GM12878 (cell line): ENCODE results near the gene LPCAT3. TPM values are rescaled to one million over a fixed set of nuclear protein-coding genes. Genes with fewer than 3 reads are reported as not detected.

Source experiments
- ATAC-seq: fragments of 200-7000 bp; cut with Tn5 transposase; 3 replicates; pipeline ENCODE4 v1.9.1; 2020; ENCODE audit warnings: mild to moderate bottlenecking, moderate library complexity
- BruUV-seq: library from RNA; stranded (reverse); fragments of 400-500 nt; replicated peaks from 2 replicates; lab custom pipeline; 2021; lab: Mats Ljungman, UMichigan
- CTCF ChIA-PET: fragments of 300-600 bp; sonication (Branson Sonifier 250); formaldehyde crosslinking; extraction: SDS; loops from one replicate; lab custom pipeline; 2021; ENCODE audit warnings: inconsistent platforms; lab: Yijun Ruan, JAX
- POLR2A ChIA-PET: fragments of 350-600 bp; formaldehyde crosslinking; extraction: SDS; loops from one replicate; lab custom pipeline; 2021; ENCODE audit warnings: inconsistent platforms; lab: Charles Lee
- RAD21 ChIA-PET: fragments of 300-600 bp; sonication (Branson Sonifier 250); formaldehyde crosslinking; loops from one replicate; lab custom pipeline; 2023; ENCODE audit warnings: antibody characterized with exemption; ENCODE audit not compliant: unreplicated experiment; lab: Charles Lee
- SMC1A ChIA-PET: fragments of 300-600 bp; sonication (Branson Sonifier 250); formaldehyde crosslinking; loops from one replicate; lab custom pipeline; 2023; ENCODE audit not compliant: unreplicated experiment, uncharacterized antibody; lab: Charles Lee
- DNase-seq: peaks from one replicate; pipeline ENCODE4 v3.0.0-alpha.2; 2011; ENCODE audit warnings: low read depth, low spot score
- FAIRE-seq: peaks from 3 replicates; lab custom pipeline; 2011; peaks lifted over from hg19 to GRCh38; lab: Jason Lieb, UNC
- H2AFZ ChIP-seq: 2 replicates; pipeline ENCODE4 v1.6.0; 2011; ENCODE audit warnings: low read depth, low read length, control low read depth; ENCODE audit not compliant: control insufficient read depth
- H3K27ac ChIP-seq: 2 replicates; pipeline ENCODE4 v1.5.1; 2011; ENCODE audit warnings: control low read depth; ENCODE audit not compliant: control insufficient read depth, insufficient read depth
- H3K27me3 ChIP-seq, 2 experiments: replicated peaks in 1 of 2; 2 replicates each; pipeline versions ENCODE4 v1.6.0 to v1.6.1; 2011; ENCODE audit warnings: low read length in 1 of 2; ENCODE audit not compliant: control insufficient read depth in 2 of 2, insufficient read depth in 2 of 2
- H3K36me3 ChIP-seq, 2 experiments: 2 replicates each; pipeline ENCODE4 v1.5.1; 2011; ENCODE audit warnings: low read length in 1 of 2; ENCODE audit not compliant: control insufficient read depth in 2 of 2, insufficient read depth in 2 of 2
- H3K4me1 ChIP-seq: 2 replicates; pipeline ENCODE4 v1.6.1; 2011; ENCODE audit warnings: mild to moderate bottlenecking, low read length, moderate library complexity, mixed read lengths; ENCODE audit not compliant: control insufficient read depth, insufficient read depth
- H3K4me2 ChIP-seq: 2 replicates; pipeline ENCODE4 v1.6.0; 2011; ENCODE audit warnings: control low read depth; ENCODE audit not compliant: control insufficient read depth, insufficient read depth
- H3K4me3 ChIP-seq: fragments of 200-600 bp; sonication (generic); 2 replicates; pipeline ENCODE4 v1.5.1; 2016
- H3K79me2 ChIP-seq: 2 replicates; pipeline ENCODE4 v1.6.0; 2011; ENCODE audit warnings: low read length; ENCODE audit not compliant: control insufficient read depth, insufficient read depth
- H3K9ac ChIP-seq: 2 replicates; pipeline ENCODE4 v1.8.0; 2011; ENCODE audit warnings: low read length, control low read depth, mixed read lengths; ENCODE audit not compliant: control insufficient read depth, insufficient read depth
- H3K9me3 ChIP-seq: replicated peaks from 3 replicates; pipeline ENCODE4 v1.5.1; 2011; ENCODE audit warnings: mild to moderate bottlenecking, low read length; ENCODE audit not compliant: control insufficient read depth, insufficient read depth
- H4K20me1 ChIP-seq: 2 replicates; pipeline ENCODE4 v1.6.0; 2011; ENCODE audit not compliant: control insufficient read depth, insufficient read depth
- CREM ChIP-seq: IDR thresholded peaks from 2 replicates; pipeline ENCODE4 v1.6.1; 2014; ENCODE audit warnings: antibody characterized with exemption, low read depth
- EP300 ChIP-seq, 2 experiments: fragments of 150-350 bp in 1 of 2; IDR thresholded peaks; 2 replicates each; pipeline ENCODE4 v1.6.1; 2011 to 2012; ENCODE audit warnings: low read depth in 2 of 2, low read length in 2 of 2, borderline replicate concordance in 1 of 2, improper control_type of control experiment in 1 of 2, inconsistent platforms in 1 of 2; ENCODE audit not compliant: control insufficient read depth in 1 of 2
- IRF4 ChIP-seq: IDR thresholded peaks from 2 replicates; pipeline ENCODE4 v1.6.1; 2011; ENCODE audit warnings: low read depth, low read length
- NBN ChIP-seq: fragments of 450-650 bp; IDR thresholded peaks from 2 replicates; pipeline ENCODE4 v1.6.1; 2016
- SPI1 ChIP-seq: IDR thresholded peaks from 2 replicates; pipeline ENCODE4 v1.6.1; 2011; ENCODE audit warnings: low read depth, mild to moderate bottlenecking, low read length, moderate library complexity, borderline replicate concordance; ENCODE audit not compliant: insufficient read depth
- TCF3 ChIP-seq: IDR thresholded peaks from 2 replicates; pipeline ENCODE4 v1.6.1; 2012; ENCODE audit warnings: low read depth, mild to moderate bottlenecking, low read length, borderline replicate concordance; ENCODE audit not compliant: insufficient read depth
- ZNF24 ChIP-seq: fragments of 450-650 bp; IDR thresholded peaks from 2 replicates; pipeline ENCODE4 v1.6.1; 2017; ENCODE audit warnings: antibody characterized with exemption, mild to moderate bottlenecking
- WGBS: methylation state at CpG from one replicate; pipeline ENCODE4 v1.1.6; 2016; ENCODE audit warnings: low lambda C conversion rate; ENCODE audit not compliant: insufficient replicate concordance, insufficient coverage; ENCODE audit errors: missing lambda C conversion rate; 5-methylcytosine and 5-hydroxymethylcytosine counted together
- in situ Hi-C: fragments of 300-500 bp; cut with MboI; formaldehyde crosslinking; loops from 9 replicates; pipeline ENCODE4 v1.14.3; 2018; ENCODE audit warnings: mixed read lengths
- intact Hi-C: fragments of 100-400 bp; cut with micrococcal nuclease; formaldehyde crosslinking; loops from one replicate; pipeline ENCODE4 v1.14.2; 2022; ENCODE audit not compliant: unreplicated experiment
- polyA plus RNA-seq, 11 experiments: library from polyadenylated mRNA; depleted of rRNA in 4 of 11; unstranded in 6 of 11; stranded (reverse) in 5 of 11; fragments of >200 nt; fragmentation: Nextera tagmentation in 4 of 11; fragmentation: Illumina TruSeq in 1 of 11; extraction: Ambion mirVana in 4 of 11; extraction: Trizol in 1 of 11; gene quantifications; 1 replicate in 1 of 11; 2 replicates in 10 of 11; pipeline versions ENCODE4 v1.2.1 to v1.2.3, GENCODE V29; 2011 to 2016; ENCODE audit warnings: inconsistent platforms in 2 of 11, missing spikeins in 2 of 11, low read depth in 1 of 11
- total RNA-seq, 4 experiments: library from RNA; depleted of rRNA in 3 of 4; stranded (reverse); fragments of >200 nt in 3 of 4; fragmentation: Illumina TruSeq in 1 of 4; extraction: Trizol in 1 of 4; gene quantifications; 2 replicates each; pipeline versions ENCODE4 v1.2.1 to v1.2.3, GENCODE V29; 2013 to 2021

The LPCAT3 gene
- total and polyA plus RNA-seq, 10 of the 15 experiments (the other 5 are each of a cell fraction or from before 2014, with no cell fraction given), result 2.6 to 48.3 (median 23.0) TPM

- Histone ChIP-seq H3K4me1 (peaks cover 51% of the 10 kb centered on the region), H4K20me1 (no peaks in the 10 kb centered on the region), H3K27ac (peak overlapping the region; percentile 91), H3K9ac (peak overlapping the region; percentile 90), H3K9me3 (no peaks in the 10 kb centered on the region)
- FAIRE-seq, result no peak
- CTCF ChIA-PET, result interaction anchor here (0.8 to 11.6 kb wide), 10 partner anchors 14 to 165 kb away, joined by 3 to 645 read pairs (median 14); partner anchors contain the start of genes C1R, C1RL and LPCAT3
- 22% methylated on average over 8 of the region's 8 CpGs for WGBS
- no TSS peak for BruUV-seq
- in situ Hi-C loops, result no loop called here
- peak; percentile 92 for TF ChIP-seq ZNF24
- no peak for TF ChIP-seq CREM
- no peak for TF ChIP-seq TCF3
- no peak for TF ChIP-seq IRF4
- TF ChIP-seq EP300 (IDR thresholded peaks at IDR 0.05; ENCODE audit: borderline replicate concordance in 1 of 2, control insufficient read depth in 1 of 2, low read depth in 2 of 2, low read length in 2 of 2), result 0 out of 4 replicates have a peak, but pooled peaks of 1 of the 2 experiments have one; percentile 20
- TF ChIP-seq SPI1, result peak; percentile 50; the same call in 1 of the 2 replicates
- TF ChIP-seq NBN, result 0 out of 2 replicates have a peak, but pooled peaks have one; percentile 7
- TF ChIP-seq, all 136 proteins: peak for 4
- Histone ChIP-seq H3K4me2 (peak overlapping the region; percentile 61), H3K36me3 (peaks cover 0 to 8% of the 10 kb centered on the region in 2 experiments; a peak in 1 of 4 replicates), H3K27me3 (no peaks in the 10 kb centered on the region), H3K4me3 (peak overlapping the region; percentile 78), H3K79me2 (peaks cover 52% of the 10 kb centered on the region), H2AFZ (no peak overlapping the region)
- ChIA-PET POLR2A (interaction anchor here (0.7 to 17.8 kb wide), 10 partner anchors 9 to 163 kb away, joined by 3 to 524 read pairs (median 4); partner anchors contain the start of genes C1RL, CDCA3, LPCAT3 and USP5), RAD21 (interaction anchor here (0.6 to 7.0 kb wide), 8 partner anchors 13 to 163 kb away, joined by 3 to 426 read pairs (median 5); partner anchors contain the start of genes C1RL and LPCAT3), SMC1A (interaction anchor here (0.6 to 11.6 kb wide), 6 partner anchors 13 to 165 kb away, joined by 3 to 395 read pairs (median 36); partner anchors contain the start of gene C1RL)
- intact Hi-C loops, result no loop called here
- DNase-seq, result no peak
- ATAC-seq, result no peak
These were observed 71.3 kb downstream of the LPCAT3 start for GRCh38 chr12:6946920-6947374.
